Activated CD8-positive, alpha-beta T cell treated with anti-CD3 and anti-CD28 coated beads, Interleukin-2, amount 10 ng/mL, durations not matched to agents 7 days and 5 days (primary cell): ENCODE data around the gene PCDHGC3. TPM values are rescaled to one million over a fixed set of nuclear protein-coding genes. Genes with fewer than 3 reads are reported as not detected.

ENCODE experiments used
- ATAC-seq: fragments of 150-1000 bp; cut with Tn5 transposase; one replicate; pipeline ENCODE4 v1.10.0; 2021; ENCODE audit warnings: moderate library complexity
- CTCF ChIA-PET: fragments of 350-600 bp; sonication (Branson Sonifier 250); formaldehyde crosslinking; loops from one replicate; lab custom pipeline; 2021; ENCODE audit warnings: antibody characterized with exemption; lab: Charles Lee
- POLR2A ChIA-PET: fragments of 350-600 bp; sonication (Branson Sonifier 250); formaldehyde crosslinking; loops from one replicate; lab custom pipeline; 2021; ENCODE audit warnings: antibody characterized with exemption; lab: Charles Lee
- DNase-seq: peaks from one replicate; pipeline ENCODE4 v3.0.0-alpha.2; 2020
- H3K27ac Mint-ChIP-seq: one replicate; pipeline ENCODE4 v1.8.0; 2021; ENCODE audit warnings: mild to moderate bottlenecking, mixed read lengths
- H3K27me3 Mint-ChIP-seq: one replicate; pipeline ENCODE4 v1.8.0; 2021; ENCODE audit warnings: low read depth, mixed read lengths
- H3K36me3 Mint-ChIP-seq: one replicate; pipeline ENCODE4 v1.8.0; 2021; ENCODE audit warnings: low read depth, mixed read lengths
- H3K4me1 Mint-ChIP-seq: one replicate; pipeline ENCODE4 v1.8.0; 2021; ENCODE audit warnings: low read depth, mixed read lengths
- H3K4me3 Mint-ChIP-seq: one replicate; pipeline ENCODE4 v1.8.0; 2021; ENCODE audit warnings: mild to moderate bottlenecking, mixed read lengths
- H3K9me3 Mint-ChIP-seq: one replicate; pipeline ENCODE4 v1.8.0; 2022; ENCODE audit warnings: mixed read lengths; ENCODE audit not compliant: insufficient read depth
- total RNA-seq, 2 experiments: library from RNA; stranded (reverse); gene quantifications; one replicate each; pipeline ENCODE4 v1.2.3, GENCODE V29; 2021

The PCDHGC3 gene
- total RNA-seq, 2 experiments from 2014 or later, result not detected

DNA sequence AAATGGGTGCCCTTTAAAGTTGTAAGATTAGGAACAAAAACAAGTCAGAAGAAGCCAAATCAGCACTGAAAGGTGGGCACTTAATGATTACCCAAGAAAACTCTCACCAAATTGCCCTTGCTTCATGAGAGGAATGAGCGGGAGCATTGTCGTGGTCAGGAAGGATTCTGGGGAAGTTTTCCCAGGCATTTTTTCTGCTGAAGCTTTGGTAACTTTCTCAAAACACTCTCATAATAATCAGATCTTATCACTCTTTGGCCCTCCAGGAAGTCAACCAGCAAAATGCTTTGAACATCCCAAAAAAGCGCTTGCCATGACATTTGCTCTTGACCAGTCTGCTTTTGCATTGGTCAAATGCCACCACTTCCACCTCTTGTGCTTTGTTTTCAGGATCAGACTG, 10.4 kb upstream of the PCDHGC3 start:
- CTCF ChIA-PET, result interaction anchor here (0.9 kb wide), 1 partner anchor 35 kb away, joined by 3 read pairs; the partner anchor contains the start of gene PCDHGA12

DNA sequence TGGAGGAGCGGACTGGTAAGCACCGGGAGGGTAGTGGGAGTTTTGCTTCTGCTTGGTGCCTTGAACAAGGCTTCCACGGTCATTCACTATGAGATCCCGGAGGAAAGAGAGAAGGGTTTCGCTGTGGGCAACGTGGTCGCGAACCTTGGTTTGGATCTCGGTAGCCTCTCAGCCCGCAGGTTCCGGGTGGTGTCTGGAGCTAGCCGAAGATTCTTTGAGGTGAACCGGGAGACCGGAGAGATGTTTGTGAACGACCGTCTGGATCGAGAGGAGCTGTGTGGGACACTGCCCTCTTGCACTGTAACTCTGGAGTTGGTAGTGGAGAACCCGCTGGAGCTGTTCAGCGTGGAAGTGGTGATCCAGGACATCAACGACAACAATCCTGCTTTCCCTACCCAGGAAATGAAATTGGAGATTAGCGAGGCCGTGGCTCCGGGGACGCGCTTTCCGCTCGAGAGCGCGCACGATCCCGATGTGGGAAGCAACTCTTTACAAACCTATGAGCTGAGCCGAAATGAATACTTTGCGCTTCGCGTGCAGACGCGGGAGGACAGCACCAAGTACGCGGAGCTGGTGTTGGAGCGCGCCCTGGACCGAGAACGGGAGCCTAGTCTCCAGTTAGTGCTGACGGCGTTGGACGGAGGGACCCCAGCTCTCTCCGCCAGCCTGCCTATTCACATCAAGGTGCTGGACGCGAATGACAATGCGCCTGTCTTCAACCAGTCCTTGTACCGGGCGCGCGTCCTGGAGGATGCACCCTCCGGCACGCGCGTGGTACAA, 556 bp downstream of the PCDHGC3 start:
- peaks cover 29% of the 10 kb centered on the region for H3K4me1 Mint-ChIP-seq
- no peaks in the 10 kb centered on the region for H3K9me3 Mint-ChIP-seq
- no peak for DNase-seq
- H3K4me3 Mint-ChIP-seq, result peak overlapping the region; percentile 62
- ChIA-PET POLR2A (no interaction called here), CTCF (interaction anchor here (1.3 to 1.4 kb wide), 2 partner anchors 10 to 157 kb away, joined by 3 read pairs; no protein-coding TSS in a partner anchor)
- H3K36me3 Mint-ChIP-seq, result peaks cover 3% of the 10 kb centered on the region
- peaks cover 69% of the 10 kb centered on the region for H3K27me3 Mint-ChIP-seq
- peak; percentile 27 for ATAC-seq
- no peak overlapping the region for H3K27ac Mint-ChIP-seq

More for the DNA sequence above, 10.4 kb upstream of the PCDHGC3 start:
- H3K4me3 Mint-ChIP-seq, result no peak overlapping the region
- H3K4me1 Mint-ChIP-seq, result no peaks in the 10 kb centered on the region
- H3K9me3 Mint-ChIP-seq, result no peaks in the 10 kb centered on the region
- POLR2A ChIA-PET, result no interaction called here
- H3K36me3 Mint-ChIP-seq, result no peaks in the 10 kb centered on the region
- DNase-seq (no peak), ATAC-seq (no peak)
- no peak overlapping the region for H3K27ac Mint-ChIP-seq
- peaks cover 4% of the 10 kb centered on the region for H3K27me3 Mint-ChIP-seq

DNA sequence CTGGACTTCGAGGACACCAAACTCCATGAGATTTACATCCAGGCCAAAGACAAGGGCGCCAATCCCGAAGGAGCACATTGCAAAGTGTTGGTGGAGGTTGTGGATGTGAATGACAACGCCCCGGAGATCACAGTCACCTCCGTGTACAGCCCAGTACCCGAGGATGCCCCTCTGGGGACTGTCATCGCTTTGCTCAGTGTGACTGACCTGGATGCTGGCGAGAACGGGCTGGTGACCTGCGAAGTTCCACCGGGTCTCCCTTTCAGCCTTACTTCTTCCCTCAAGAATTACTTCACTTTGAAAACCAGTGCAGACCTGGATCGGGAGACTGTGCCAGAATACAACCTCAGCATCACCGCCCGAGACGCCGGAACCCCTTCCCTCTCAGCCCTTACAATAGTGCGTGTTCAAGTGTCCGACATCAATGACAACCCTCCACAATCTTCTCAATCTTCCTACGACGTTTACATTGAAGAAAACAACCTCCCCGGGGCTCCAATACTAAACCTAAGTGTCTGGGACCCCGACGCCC, 1.3 kb downstream of the PCDHGC3 start:
- Mint-ChIP-seq H3K27ac (no peak overlapping the region), H3K27me3 (peaks cover 69% of the 10 kb centered on the region), H3K4me1 (peaks cover 29% of the 10 kb centered on the region), H3K36me3 (peaks cover 3% of the 10 kb centered on the region), H3K9me3 (no peaks in the 10 kb centered on the region), H3K4me3 (peak overlapping the region; percentile 62)
- POLR2A ChIA-PET, result no interaction called here
- CTCF ChIA-PET, result no interaction called here
- ATAC-seq (no peak), DNase-seq (no peak)

DNA sequence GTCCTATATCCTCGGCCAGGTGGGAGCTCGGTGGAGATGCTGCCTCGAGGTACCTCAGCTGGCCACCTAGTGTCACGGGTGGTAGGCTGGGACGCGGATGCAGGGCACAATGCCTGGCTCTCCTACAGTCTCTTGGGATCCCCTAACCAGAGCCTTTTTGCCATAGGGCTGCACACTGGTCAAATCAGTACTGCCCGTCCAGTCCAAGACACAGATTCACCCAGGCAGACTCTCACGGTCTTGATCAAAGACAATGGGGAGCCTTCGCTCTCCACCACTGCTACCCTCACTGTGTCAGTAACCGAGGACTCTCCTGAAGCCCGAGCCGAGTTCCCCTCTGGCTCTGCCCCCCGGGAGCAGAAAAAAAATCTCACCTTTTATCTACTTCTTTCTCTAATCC, 2.0 kb downstream of the PCDHGC3 start:
- H3K4me3 Mint-ChIP-seq, result no peak overlapping the region
- H3K27me3 Mint-ChIP-seq, result peaks cover 74% of the 10 kb centered on the region
- H3K9me3 Mint-ChIP-seq, result no peaks in the 10 kb centered on the region
- ChIA-PET CTCF (interaction anchor here (1.5 to 1.6 kb wide), 2 partner anchors 29 to 35 kb away, joined by 4 read pairs; no protein-coding TSS in a partner anchor), POLR2A (no interaction called here)
- ATAC-seq, result no peak
- no peak overlapping the region for H3K27ac Mint-ChIP-seq
- no peak for DNase-seq
- H3K4me1 Mint-ChIP-seq, result peaks cover 29% of the 10 kb centered on the region
- peaks cover 3% of the 10 kb centered on the region for H3K36me3 Mint-ChIP-seq

DNA sequence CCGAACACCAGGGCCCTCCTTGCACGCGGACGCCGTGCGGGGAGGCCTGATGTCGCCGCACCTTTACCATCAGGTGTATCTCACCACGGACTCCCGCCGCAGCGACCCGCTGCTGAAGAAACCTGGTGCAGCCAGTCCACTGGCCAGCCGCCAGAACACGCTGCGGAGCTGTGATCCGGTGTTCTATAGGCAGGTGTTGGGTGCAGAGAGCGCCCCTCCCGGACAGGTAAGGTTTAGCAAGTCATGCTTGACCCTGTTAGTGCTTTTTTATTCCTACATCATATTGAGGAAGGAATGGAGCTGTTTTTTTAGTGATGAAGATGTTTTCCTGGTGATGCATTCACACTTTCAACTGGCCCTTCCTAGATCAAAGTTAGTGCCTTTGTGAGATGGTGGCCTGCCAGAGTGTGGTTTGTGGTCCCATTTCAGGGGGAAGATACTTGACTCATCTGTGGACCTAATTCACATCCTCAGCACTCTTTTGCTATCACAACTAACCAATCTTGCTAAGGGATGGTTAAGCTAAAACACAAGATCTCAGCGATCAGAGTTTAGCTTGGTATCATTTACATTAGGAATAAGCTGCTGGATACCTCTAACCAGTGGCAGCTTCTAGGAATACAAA, 2.7 kb downstream of the PCDHGC3 start:
- POLR2A ChIA-PET, result no interaction called here
- Mint-ChIP-seq H3K4me1 (peaks cover 29% of the 10 kb centered on the region), H3K36me3 (peaks cover 3% of the 10 kb centered on the region), H3K9me3 (no peaks in the 10 kb centered on the region), H3K27me3 (peaks cover 78% of the 10 kb centered on the region), H3K4me3 (no peak overlapping the region), H3K27ac (no peak overlapping the region)
- ATAC-seq, result no peak
- CTCF ChIA-PET, result interaction anchor here (0.8 to 1.6 kb wide), 4 partner anchors 13 to 65 kb away, joined by 3 to 4 read pairs (median 4); partner anchors contain the start of gene PCDHGA10
- no peak for DNase-seq

DNA sequence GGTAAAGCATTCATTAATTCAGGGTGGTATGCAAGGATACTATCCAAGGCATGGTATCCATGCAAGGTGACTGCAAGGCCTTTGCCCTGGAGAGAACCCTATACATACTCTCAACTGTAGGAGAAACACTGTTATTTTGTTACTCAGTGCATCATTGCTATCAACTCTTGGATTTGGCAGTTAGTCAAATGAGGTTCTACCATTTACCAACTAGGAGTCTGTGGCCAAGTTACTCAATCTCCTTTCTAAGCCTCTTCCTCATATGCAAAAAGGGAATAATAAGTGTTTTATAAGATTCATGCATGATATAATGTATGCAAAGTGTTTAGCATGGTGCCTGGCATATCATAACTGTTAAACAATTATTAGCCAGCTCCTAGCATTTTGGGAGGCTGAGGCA, 4.0 kb downstream of the PCDHGC3 start:
- peaks cover 3% of the 10 kb centered on the region for H3K36me3 Mint-ChIP-seq
- DNase-seq, result no peak
- H3K4me1 Mint-ChIP-seq, result peaks cover 29% of the 10 kb centered on the region
- H3K27me3 Mint-ChIP-seq, result peaks cover 80% of the 10 kb centered on the region
- no peaks in the 10 kb centered on the region for H3K9me3 Mint-ChIP-seq
- H3K4me3 Mint-ChIP-seq, result no peak overlapping the region
- POLR2A ChIA-PET, result no interaction called here
- CTCF ChIA-PET, result no interaction called here
- ATAC-seq, result no peak
- H3K27ac Mint-ChIP-seq, result no peak overlapping the region

DNA sequence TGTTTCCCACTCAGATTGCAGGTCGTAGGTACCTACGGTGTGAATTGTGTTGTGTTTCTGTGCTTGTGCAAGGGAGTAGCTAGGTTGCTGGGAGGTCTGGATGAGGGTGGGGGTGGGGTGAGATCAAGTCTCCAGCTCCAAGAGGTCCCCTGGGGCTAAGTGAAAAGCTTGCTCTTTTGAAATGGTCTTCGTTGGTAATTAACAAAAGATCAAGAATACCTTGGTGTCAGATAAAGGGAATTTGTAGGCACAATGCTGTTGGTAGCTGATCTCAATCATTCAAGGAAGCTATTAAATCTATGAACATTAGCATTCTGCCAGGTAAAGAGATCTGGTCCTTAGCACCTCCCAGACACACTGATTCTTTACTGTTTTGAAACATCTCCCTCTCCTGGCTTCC, 8.1 kb downstream of the PCDHGC3 start:
- POLR2A ChIA-PET, result interaction anchor here (1.5 kb wide), 1 partner anchor 9 kb away, joined by 3 read pairs; no protein-coding TSS in a partner anchor

DNA sequence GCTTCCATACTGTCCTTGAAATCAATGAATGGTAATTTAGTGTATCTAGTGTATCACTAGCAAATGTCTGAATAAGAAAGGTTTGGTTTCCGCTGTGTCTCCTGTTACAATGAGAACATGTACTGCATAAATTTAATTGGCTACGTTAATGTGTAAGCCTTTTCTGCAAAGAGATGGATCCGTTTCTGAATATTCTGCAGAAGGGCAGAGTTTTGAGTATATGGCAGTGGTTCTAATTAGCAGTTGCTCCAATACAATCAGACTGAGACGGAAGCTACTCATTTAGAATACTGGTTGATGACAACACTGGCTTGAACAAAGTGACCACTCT, 8.5 kb downstream of the PCDHGC3 start:
- ChIA-PET POLR2A (interaction anchor here (1.5 kb wide), 1 partner anchor 9 kb away, joined by 3 read pairs; no protein-coding TSS in a partner anchor), CTCF (no interaction called here)
- Mint-ChIP-seq H3K27ac (no peak overlapping the region), H3K9me3 (no peaks in the 10 kb centered on the region), H3K4me1 (peaks cover 3% of the 10 kb centered on the region), H3K36me3 (no peaks in the 10 kb centered on the region), H3K4me3 (no peak overlapping the region), H3K27me3 (peaks cover 74% of the 10 kb centered on the region)
- no peak for DNase-seq
- ATAC-seq, result no peak

More for the DNA sequence above, 8.1 kb downstream of the PCDHGC3 start:
- ATAC-seq, result no peak
- no peak overlapping the region for H3K27ac Mint-ChIP-seq
- no peak for DNase-seq
- H3K4me1 Mint-ChIP-seq, result peaks cover 3% of the 10 kb centered on the region
- no peaks in the 10 kb centered on the region for H3K36me3 Mint-ChIP-seq
- H3K9me3 Mint-ChIP-seq, result no peaks in the 10 kb centered on the region
- CTCF ChIA-PET, result no interaction called here
- H3K27me3 Mint-ChIP-seq, result peaks cover 73% of the 10 kb centered on the region
- H3K4me3 Mint-ChIP-seq, result no peak overlapping the region

DNA sequence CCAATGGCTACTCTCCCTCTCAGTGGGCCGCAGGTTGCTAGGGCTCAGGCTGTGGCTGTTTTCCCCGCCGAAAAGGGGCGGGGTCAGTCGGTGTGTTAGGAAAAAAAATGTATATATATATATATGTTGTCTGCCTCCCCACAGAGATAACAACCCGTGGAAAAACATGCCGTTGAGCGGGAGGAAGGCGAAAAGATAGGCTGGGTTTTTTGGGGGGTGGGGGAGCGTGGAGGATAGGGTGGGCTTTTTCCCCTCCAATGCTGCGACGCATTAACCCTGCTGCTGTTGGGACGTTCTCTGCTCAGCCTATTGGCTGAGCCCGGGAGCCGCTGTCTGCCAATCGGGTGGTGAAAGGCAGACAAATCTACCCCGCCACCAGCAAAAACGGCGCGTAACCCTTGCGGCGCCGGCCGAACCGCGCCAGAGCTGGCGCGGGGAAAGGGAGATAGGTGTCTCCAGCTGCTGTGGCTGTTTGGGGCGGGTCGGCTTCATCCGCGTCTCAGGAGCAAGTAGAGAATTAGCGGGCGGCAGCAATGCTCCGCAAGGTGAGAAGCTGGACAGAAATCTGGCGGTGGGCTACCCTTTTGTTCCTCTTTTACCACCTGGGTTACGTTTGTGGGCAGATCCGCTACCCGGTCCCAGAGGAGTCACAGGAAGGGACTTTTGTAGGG, 9.0 kb downstream of the PCDHGC3 start, which contains the start of gene PCDHGC4:
TSS of gene PCDHGC4 (plus strand) at position 390 of the 671 bp plus-strand sequence. CDS start at position 534, 144 bp downstream.
- no peak within 1 kb of the TSS for H3K4me3 Mint-ChIP-seq
- peaks cover 3% of the 10 kb centered on the region for H3K4me1 Mint-ChIP-seq
- peaks cover 74% of the 10 kb centered on the region for H3K27me3 Mint-ChIP-seq
- no peaks in the 10 kb centered on the region for H3K36me3 Mint-ChIP-seq
- ATAC-seq (no peak), DNase-seq (no peak)
- no peaks in the 10 kb centered on the region for H3K9me3 Mint-ChIP-seq
- ChIA-PET CTCF (interaction anchor here (0.8 to 1.3 kb wide), 5 partner anchors 23 to 165 kb away, joined by 3 to 4 read pairs (median 3); partner anchors contain the start of genes PCDHGA11 and TAF7), POLR2A (interaction anchor here (1.5 kb wide), 1 partner anchor 8 kb away, joined by 3 read pairs; no protein-coding TSS in a partner anchor)
- H3K27ac Mint-ChIP-seq, result no peak within 1 kb of the TSS

DNA sequence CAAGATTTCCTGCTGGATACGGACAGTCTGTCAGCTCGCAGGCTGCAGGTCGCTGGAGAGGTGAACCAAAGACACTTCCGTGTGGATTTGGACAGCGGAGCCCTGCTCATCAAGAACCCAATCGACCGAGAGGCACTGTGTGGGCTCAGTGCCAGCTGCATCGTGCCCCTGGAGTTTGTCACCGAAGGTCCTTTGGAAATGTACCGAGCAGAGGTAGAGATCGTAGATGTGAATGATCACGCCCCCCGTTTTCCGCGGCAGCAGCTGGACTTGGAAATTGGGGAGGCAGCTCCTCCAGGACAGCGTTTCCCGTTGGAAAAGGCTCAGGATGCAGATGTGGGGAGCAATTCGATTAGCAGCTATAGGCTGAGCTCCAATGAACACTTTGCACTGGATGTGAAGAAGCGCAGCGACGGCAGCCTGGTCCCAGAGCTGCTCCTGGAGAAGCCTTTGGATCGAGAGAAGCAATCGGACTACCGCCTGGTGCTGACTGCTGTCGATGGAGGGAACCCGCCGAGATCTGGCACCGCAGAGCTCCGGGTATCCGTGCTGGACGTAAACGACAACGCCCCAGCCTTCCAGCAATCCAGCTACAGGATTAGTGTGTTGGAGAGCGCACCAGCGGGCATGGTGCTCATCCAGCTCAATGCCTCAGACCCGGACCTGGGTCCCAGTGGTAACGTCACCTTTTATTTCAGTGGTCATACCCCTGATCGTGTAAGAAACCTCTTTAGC, 9.7 kb downstream of the PCDHGC3 start:
- Mint-ChIP-seq H3K4me3 (no peak overlapping the region), H3K27me3 (peaks cover 76% of the 10 kb centered on the region), H3K9me3 (no peaks in the 10 kb centered on the region), H3K36me3 (no peaks in the 10 kb centered on the region), H3K27ac (no peak overlapping the region), H3K4me1 (peaks cover 3% of the 10 kb centered on the region)
- no peak for ATAC-seq
- no peak for DNase-seq
- CTCF ChIA-PET, result interaction anchor here (0.8 to 1.7 kb wide), 6 partner anchors 10 to 165 kb away, joined by 3 to 4 read pairs (median 3); partner anchors contain the start of genes PCDHGA11, PCDHGC3 and TAF7
- POLR2A ChIA-PET, result no interaction called here

DNA sequence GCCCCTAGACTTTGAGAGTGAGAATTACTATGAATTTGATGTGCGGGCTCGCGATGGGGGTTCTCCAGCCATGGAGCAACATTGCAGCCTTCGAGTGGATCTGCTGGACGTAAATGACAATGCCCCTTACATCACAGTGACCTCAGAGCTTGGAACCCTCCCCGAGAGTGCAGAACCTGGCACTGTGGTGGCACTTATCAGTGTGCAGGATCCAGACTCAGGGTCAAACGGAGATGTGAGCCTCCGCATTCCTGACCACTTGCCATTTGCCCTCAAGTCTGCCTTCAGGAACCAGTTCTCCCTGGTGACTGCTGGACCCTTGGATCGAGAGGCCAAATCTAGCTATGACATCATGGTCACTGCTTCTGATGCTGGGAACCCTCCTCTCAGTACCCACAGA, 10.3 kb downstream of the PCDHGC3 start:
- no peaks in the 10 kb centered on the region for H3K36me3 Mint-ChIP-seq
- POLR2A ChIA-PET, result no interaction called here
- ATAC-seq (no peak), DNase-seq (no peak)
- H3K27me3 Mint-ChIP-seq, result peaks cover 78% of the 10 kb centered on the region
- no peaks in the 10 kb centered on the region for H3K9me3 Mint-ChIP-seq
- CTCF ChIA-PET, result interaction anchor here (1.3 to 1.7 kb wide), 2 partner anchors 11 to 166 kb away, joined by 3 read pairs; partner anchors contain the start of genes PCDHGC3 and TAF7
- peaks cover 3% of the 10 kb centered on the region for H3K4me1 Mint-ChIP-seq
- H3K27ac Mint-ChIP-seq, result no peak overlapping the region
- no peak overlapping the region for H3K4me3 Mint-ChIP-seq
